ENCODE measurements around the gene BTF3.

DNA sequence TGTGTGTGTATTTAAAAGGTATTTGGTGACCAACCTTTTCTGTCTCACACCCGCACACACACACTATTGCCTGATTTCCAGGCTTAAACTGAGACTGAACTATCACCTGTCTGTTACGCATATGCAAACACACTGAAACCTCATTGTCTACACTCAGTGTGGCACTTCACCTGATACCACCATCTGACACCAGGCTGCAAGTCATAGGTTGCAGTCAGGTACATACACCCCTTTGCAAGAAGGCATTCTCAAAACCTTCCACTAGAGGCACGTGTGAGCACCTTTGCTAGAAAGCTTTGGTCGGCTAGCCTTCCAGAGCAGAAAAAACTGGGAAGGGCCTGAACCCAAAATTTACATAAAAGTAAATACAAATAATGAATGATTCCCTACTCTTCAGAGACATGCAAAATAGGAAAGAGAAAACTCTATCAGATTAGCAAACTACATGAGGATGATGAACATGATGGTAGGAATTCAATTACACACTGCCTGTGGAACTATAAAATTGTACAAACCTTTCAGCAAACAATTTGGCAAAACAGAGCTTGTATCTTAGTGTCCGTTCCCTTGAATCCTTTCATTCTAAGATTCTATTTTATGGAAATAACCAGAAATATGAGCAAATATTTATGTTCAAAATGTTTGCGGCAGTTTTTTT, 43.7 kb upstream of the BTF3 start:
- no peak for TF ChIP-seq POLR2AphosphoS5 (IDR thresholded peaks at IDR 0.05; ENCODE audit: insufficient read depth, low read depth, low read length)
- TF ChIP-seq MYC (IDR thresholded peaks at IDR 0.05; ENCODE audit: low read depth, low read length): no peak
- TF ChIP-seq, protein P1, sequence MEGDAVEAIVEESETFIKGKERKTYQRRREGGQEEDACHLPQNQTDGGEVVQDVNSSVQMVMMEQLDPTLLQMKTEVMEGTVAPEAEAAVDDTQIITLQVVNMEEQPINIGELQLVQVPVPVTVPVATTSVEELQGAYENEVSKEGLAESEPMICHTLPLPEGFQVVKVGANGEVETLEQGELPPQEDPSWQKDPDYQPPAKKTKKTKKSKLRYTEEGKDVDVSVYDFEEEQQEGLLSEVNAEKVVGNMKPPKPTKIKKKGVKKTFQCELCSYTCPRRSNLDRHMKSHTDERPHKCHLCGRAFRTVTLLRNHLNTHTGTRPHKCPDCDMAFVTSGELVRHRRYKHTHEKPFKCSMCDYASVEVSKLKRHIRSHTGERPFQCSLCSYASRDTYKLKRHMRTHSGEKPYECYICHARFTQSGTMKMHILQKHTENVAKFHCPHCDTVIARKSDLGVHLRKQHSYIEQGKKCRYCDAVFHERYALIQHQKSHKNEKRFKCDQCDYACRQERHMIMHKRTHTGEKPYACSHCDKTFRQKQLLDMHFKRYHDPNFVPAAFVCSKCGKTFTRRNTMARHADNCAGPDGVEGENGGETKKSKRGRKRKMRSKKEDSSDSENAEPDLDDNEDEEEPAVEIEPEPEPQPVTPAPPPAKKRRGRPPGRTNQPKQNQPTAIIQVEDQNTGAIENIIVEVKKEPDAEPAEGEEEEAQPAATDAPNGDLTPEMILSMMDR (IDR thresholded peaks at IDR 0.05; ENCODE audit: extremely low read depth in 1 of 2, insufficient read depth in 1 of 2, low read depth in 1 of 2, low read length in 2 of 2): peak; percentile 68 to 74
- no peak for TF ChIP-seq POLR2A (IDR thresholded peaks at IDR 0.05; ENCODE audit: low read depth, low read length)
- TF ChIP-seq EZH2 (IDR thresholded peaks at IDR 0.05; ENCODE audit: borderline replicate concordance, low read depth, low read length, severe bottlenecking): peak; percentile 65
- no peak for TF ChIP-seq JUN (IDR thresholded peaks at IDR 0.05; ENCODE audit: borderline replicate concordance, insufficient read depth, insufficient read length, low read depth)

Measured in endothelial cell of umbilical vein (primary cell).